ENCODE results near the gene DOCK1.

DNA sequence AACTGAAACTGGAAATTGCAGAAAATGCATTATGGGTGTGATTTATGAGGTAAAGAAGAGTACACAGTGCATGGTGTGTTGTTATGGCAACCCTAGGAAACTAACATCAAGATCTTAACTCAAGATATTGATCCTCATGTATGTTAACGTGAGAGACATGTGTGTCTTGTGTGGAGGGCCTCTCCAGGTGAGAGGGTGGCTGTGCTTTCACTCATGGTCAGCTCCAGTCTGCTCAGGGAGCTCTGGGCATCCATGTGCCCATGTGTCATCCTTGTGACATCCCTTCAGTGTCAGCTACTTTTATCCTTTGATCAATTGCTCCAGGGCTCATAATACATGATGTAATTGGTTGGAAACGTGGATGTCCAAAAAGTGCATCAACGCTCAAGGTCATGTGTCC lies 316.1 kb downstream of the DOCK1 start:
- TF ChIP-seq CTCF (IDR thresholded peaks at IDR 0.05): no peak
- no peak for TF ChIP-seq POLR2A (IDR thresholded peaks at IDR 0.05)
